ENCODE data around the gene CCT8L2. TPM values are rescaled to one million over a fixed set of nuclear protein-coding genes. Genes with fewer than 3 reads are reported as not detected.
"Not testable (repeated sequence)": the region's sequence is repeated elsewhere in the genome, so short reads cannot be mapped to it uniquely, and the experiment has no call there.

The CCT8L2 gene
- total RNA-seq, 2 experiments from 2014 or later: not detected

GRCh38 chr22:16568425-16568758, 24.2 kb downstream of the CCT8L2 start:
- Mint-ChIP-seq H3K4me1 (no peaks in the 10 kb centered on the region), H3K36me3 (no peaks in the 10 kb centered on the region), H3K27me3 (no peaks in the 10 kb centered on the region), H3K27ac (no peak overlapping the region), H3K4me3 (no peak overlapping the region), H3K9me3 (ENCODE audit: low read depth) (no peaks in the 10 kb centered on the region)
- ATAC-seq (no peak), DNase-seq (no peak)
- CTCF ChIA-PET: no interaction called here

- CTCF ChIA-PET; ATAC-seq; H3K36me3 Mint-ChIP-seq; DNase-seq; H3K27me3 Mint-ChIP-seq; H3K4me1 Mint-ChIP-seq; H3K4me3 Mint-ChIP-seq; H3K27ac Mint-ChIP-seq; H3K9me3 Mint-ChIP-seq (ENCODE audit: low read depth): not testable (repeated sequence)
Measured at GRCh38 chr22:16567617-16568424, 24.8 kb downstream of the CCT8L2 start.

- H3K4me1 Mint-ChIP-seq; H3K27ac Mint-ChIP-seq; H3K36me3 Mint-ChIP-seq; ATAC-seq; CTCF ChIA-PET; H3K9me3 Mint-ChIP-seq (ENCODE audit: low read depth); H3K4me3 Mint-ChIP-seq; H3K27me3 Mint-ChIP-seq; DNase-seq: not testable (repeated sequence)
Measured at GRCh38 chr22:16566421-16567151, 26.0 kb downstream of the CCT8L2 start.

- not testable (repeated sequence) for H3K9me3 Mint-ChIP-seq (ENCODE audit: low read depth); H3K27ac Mint-ChIP-seq
Measured at GRCh38 chr22:16565585-16566420, 26.8 kb downstream of the CCT8L2 start.

GRCh38 chr22:16564837-16565584, 27.6 kb downstream of the CCT8L2 start:
- H3K9me3 Mint-ChIP-seq (ENCODE audit: low read depth); H3K27ac Mint-ChIP-seq; ATAC-seq; DNase-seq; H3K4me3 Mint-ChIP-seq; CTCF ChIA-PET; H3K4me1 Mint-ChIP-seq; H3K27me3 Mint-ChIP-seq; H3K36me3 Mint-ChIP-seq: not testable (repeated sequence)

More at GRCh38 chr22:16565585-16566420, 26.8 kb downstream of the CCT8L2 start:
- H3K4me1 Mint-ChIP-seq, DNase-seq, H3K36me3 Mint-ChIP-seq, H3K27me3 Mint-ChIP-seq, H3K4me3 Mint-ChIP-seq, ATAC-seq, CTCF ChIA-PET: not testable (repeated sequence)

GRCh38 chr22:16563555-16564520, 28.8 kb downstream of the CCT8L2 start:
- no peaks in the 10 kb centered on the region for H3K4me1 Mint-ChIP-seq
- H3K36me3 Mint-ChIP-seq: no peaks in the 10 kb centered on the region
- DNase-seq (no peak), ATAC-seq (no peak)
- CTCF ChIA-PET: no interaction called here
- H3K27me3 Mint-ChIP-seq: no peaks in the 10 kb centered on the region
- no peak overlapping the region for H3K4me3 Mint-ChIP-seq
- H3K27ac Mint-ChIP-seq: no peak overlapping the region
- H3K9me3 Mint-ChIP-seq (ENCODE audit: low read depth): no peaks in the 10 kb centered on the region

GRCh38 chr22:16562711-16563554, 29.7 kb downstream of the CCT8L2 start:
- H3K36me3 Mint-ChIP-seq: no peaks in the 10 kb centered on the region
- DNase-seq (no peak), ATAC-seq (no peak)
- no peak overlapping the region for H3K4me3 Mint-ChIP-seq
- CTCF ChIA-PET: no interaction called here
- H3K27me3 Mint-ChIP-seq: no peaks in the 10 kb centered on the region
- no peaks in the 10 kb centered on the region for H3K9me3 Mint-ChIP-seq (ENCODE audit: low read depth)
- H3K27ac Mint-ChIP-seq: no peak overlapping the region
- no peaks in the 10 kb centered on the region for H3K4me1 Mint-ChIP-seq

GRCh38 chr22:16561093-16561658, 31.4 kb downstream of the CCT8L2 start:
- H3K36me3 Mint-ChIP-seq; DNase-seq; ATAC-seq; H3K4me1 Mint-ChIP-seq; H3K27ac Mint-ChIP-seq; CTCF ChIA-PET; H3K9me3 Mint-ChIP-seq (ENCODE audit: low read depth); H3K4me3 Mint-ChIP-seq; H3K27me3 Mint-ChIP-seq: not testable (repeated sequence)

GRCh38 chr22:16560651-16561050, 32.0 kb downstream of the CCT8L2 start:
- H3K4me3 Mint-ChIP-seq; CTCF ChIA-PET; H3K4me1 Mint-ChIP-seq; DNase-seq; ATAC-seq; H3K36me3 Mint-ChIP-seq; H3K27me3 Mint-ChIP-seq; H3K9me3 Mint-ChIP-seq (ENCODE audit: low read depth); H3K27ac Mint-ChIP-seq: not testable (repeated sequence)

- H3K27ac Mint-ChIP-seq; H3K4me1 Mint-ChIP-seq; H3K9me3 Mint-ChIP-seq (ENCODE audit: low read depth); H3K4me3 Mint-ChIP-seq; H3K36me3 Mint-ChIP-seq; CTCF ChIA-PET; H3K27me3 Mint-ChIP-seq; ATAC-seq; DNase-seq: not testable (repeated sequence)
Measured at GRCh38 chr22:16559996-16560395, 32.6 kb downstream of the CCT8L2 start.

GRCh38 chr22:16559056-16559955, 33.3 kb downstream of the CCT8L2 start:
- no peaks in the 10 kb centered on the region for H3K4me1 Mint-ChIP-seq
- ATAC-seq: no peak

More at GRCh38 chr22:16559056-16559955, 33.3 kb downstream of the CCT8L2 start:
- no peak overlapping the region for H3K27ac Mint-ChIP-seq
- peaks cover 5% of the 10 kb centered on the region for H3K9me3 Mint-ChIP-seq (ENCODE audit: low read depth)
- no peak overlapping the region for H3K4me3 Mint-ChIP-seq
- peaks cover 1% of the 10 kb centered on the region for H3K36me3 Mint-ChIP-seq
- no peak for DNase-seq
- H3K27me3 Mint-ChIP-seq: no peaks in the 10 kb centered on the region
- CTCF ChIA-PET: no interaction called here

All from activated CD8-positive, alpha-beta memory T cell treated with anti-CD3 and anti-CD28 coated beads, Interleukin-2, amount 10 ng/mL, durations not matched to agents 7 days and 5 days (primary cell).